8988T (cell line): ENCODE measurements around the gene ZNF274.
"Not testable (repeated sequence)": the region's sequence is repeated elsewhere in the genome, so short reads cannot be mapped to it uniquely, and the experiment has no call there.

ENCODE experiments used
- DNase-seq: peaks from one replicate; pipeline ENCODE4 v3.0.0; 2011

ZNF274 gene

GRCh38 chr19:58213075-58213369 is 30.2 kb downstream of the ZNF274 start:
- DNase-seq = no peak

DNA sequence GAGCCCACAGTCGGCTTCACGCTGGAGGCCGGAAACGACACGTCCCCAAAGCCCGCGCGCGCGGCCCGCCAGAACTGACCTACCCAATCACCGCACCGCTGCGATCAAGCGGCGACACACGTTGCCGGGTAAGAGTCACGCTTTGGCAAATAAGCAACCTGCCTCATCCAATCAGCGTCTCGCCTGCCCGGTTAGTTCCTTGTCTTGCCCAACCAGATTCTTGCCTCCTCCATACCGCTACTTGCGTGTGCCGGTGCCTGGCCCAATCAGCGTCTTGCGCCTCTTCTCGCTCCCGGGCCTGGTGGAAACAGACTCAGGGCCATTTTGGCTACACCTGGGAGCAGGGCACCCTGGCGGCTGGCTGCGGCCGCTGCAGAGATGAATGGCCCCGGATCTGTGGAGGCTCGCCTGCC is 34.2 kb downstream of the ZNF274 start:
- no peak for DNase-seq

DNA sequence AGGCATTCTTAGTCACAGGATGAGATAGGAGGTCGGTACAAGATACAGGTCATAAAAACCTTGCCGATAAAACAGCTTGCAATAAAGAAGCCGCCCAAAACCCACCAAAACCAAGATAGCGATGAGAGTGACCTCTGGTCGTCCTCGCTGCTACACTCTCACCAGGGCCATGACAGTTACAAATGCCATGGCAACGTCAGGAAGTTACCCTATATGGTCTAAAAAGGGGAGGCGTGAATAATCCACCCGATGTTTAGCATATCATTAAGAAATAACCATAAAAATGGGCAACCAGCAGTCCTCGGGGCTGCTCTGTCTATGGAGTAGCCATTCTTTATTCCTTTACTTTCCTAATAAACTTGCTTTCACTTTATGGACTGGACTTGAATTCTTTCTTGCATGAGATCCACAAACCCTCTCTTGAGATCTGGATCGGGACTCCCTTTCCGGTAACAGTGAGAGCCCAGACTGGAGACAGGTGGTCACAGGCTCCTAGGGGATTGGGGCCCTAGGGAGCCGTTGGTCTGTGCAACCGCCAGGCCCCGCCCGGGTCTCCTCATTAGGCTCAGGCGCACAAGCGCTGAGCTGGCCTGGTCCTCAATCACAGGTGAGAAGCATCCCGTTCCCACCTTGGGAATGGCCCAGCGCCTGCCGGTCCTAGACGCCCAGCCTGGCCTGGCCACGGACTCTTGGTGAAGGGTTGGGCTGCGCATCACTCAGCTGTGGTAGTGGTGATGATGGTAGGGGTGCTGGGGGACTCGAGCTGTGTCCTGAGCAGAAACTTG is 34.9 kb downstream of the ZNF274 start:
- no peak for DNase-seq

GRCh38 chr19:58218899-58219298 is 36.0 kb downstream of the ZNF274 start:
- DNase-seq = no peak

DNA sequence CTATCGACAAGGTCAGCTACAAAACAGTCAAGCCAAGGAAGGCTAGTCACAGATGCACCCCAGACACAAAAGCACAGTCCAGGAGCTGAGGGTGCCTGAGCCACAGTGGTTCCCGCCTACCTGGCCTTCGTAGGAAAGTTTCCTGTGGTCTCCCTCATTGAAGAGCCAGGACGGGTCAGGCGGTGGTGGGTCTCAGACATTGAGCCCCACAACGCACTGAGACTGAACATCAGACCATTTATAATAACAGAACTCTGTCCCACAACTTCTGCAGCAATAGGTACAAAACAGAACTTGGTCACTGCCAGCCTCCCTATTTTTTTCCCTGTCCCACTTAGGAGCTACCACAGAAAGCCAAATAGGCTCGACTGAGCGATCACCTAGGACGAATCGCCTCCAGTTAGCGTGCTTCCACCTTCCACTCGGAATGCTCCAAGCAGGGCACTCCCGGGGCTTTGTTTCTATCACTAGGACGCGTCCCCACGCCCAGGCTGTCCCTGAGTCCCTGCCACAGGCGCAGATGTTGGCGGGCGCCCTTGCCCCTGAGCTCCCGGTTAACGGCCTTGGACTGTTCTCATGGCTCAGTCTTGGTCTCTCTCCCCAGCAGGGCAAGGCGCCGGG is 45.2 kb downstream of the ZNF274 start:
- no peak for DNase-seq

DNA sequence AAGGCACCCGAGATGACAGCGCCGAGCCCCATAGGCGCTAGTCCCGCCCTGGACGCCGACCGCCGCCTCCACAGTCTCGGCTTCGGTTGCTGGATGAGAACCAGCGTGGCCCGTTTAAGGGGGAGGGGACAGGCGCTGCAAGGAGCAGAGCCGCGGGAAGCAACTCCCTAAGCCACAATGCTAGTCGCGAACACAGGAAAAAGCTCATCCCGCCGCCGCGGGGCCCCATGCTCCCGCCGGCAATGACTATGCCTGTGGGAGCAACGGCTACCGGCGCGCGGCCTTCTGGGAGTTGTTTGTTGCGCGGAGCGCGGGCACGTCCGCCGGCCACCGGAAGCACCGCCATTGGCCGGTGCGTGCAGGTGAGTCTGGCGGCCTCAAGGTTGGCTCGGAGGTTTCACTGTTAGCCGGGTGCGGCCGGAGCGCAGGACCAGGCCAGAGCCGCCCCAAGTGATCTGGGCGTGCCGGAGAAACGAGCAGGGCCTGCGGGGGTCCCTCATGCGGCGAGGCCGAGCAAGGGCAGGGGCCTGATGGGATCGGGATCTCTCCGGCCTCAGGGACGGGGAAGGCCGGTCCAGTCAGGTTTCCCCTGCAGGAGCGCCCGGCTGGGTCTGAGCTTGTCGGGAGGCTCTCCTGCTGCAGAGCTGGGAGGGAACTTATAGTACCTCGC is 45.9 kb downstream of the ZNF274 start, which contains the start of gene ZNF544:
TSS of gene ZNF544 (plus strand) at position 330 of the 670 bp plus-strand sequence. CDS start 15,110 bp downstream, outside the sequence.
- DNase-seq = peak; percentile 65

DNA sequence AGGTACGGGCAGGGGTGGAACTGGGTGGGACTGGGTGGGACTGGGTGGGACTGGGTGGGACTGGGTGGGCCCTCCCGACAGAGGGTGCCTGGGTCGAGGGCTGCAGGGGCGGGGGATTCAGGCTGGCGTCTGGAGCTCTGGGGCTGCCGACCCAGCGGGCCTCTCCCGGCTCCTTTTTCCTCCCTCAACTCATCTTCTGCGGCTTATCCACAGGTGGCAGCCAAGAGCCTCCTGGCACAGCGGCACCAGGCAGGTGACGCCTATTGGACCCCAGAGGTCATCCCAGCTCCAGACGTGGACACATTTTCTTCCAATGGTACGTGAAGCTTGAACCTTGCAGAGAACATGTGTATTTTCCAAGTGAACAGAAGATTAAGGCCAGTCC is 46.4 kb downstream of the ZNF274 start:
- DNase-seq = peak; percentile 37

- no peak for DNase-seq
These were observed 54.5 kb downstream of the ZNF274 start for GRCh38 chr19:58237324-58237723.

DNA sequence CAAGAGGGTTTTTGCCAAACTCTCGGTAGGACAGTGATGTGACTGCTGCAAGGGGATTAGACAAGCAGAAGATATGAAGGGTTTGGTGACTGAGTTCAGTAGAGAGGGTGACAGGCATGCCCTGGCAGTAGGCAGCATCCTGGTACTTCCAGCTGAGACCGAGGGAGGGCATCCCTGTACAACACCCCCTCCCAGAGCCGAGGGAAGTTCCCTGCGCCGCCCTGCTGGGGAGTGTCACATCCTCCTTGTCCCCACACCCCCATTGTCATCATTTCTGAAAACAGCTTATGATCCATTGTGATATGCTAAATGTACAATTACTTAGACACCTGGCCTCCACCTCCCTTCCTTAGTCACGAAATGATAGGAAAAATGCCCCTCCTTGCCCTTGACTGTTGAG is 60.5 kb downstream of the ZNF274 start:
- DNase-seq = no peak

DNA sequence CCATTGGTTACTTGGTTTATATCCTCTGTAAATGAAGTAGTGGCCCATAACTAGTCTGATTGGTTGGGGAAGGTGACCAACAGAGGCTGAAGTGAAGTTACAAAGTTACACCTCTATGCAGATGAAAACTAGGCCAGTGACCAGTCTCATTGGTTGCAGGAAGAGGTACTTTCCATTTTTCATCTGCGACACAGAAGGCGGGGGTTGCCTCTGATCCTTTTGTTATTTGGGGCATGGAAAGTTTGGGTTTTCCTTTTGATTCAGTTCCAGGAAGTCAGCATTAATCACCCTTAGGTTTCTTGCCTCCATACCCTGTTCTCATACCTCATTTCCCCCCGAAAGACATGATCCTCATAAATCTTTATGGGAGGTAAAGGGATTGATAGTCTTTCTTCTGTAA is 66.0 kb downstream of the ZNF274 start:
- no peak for DNase-seq

DNA sequence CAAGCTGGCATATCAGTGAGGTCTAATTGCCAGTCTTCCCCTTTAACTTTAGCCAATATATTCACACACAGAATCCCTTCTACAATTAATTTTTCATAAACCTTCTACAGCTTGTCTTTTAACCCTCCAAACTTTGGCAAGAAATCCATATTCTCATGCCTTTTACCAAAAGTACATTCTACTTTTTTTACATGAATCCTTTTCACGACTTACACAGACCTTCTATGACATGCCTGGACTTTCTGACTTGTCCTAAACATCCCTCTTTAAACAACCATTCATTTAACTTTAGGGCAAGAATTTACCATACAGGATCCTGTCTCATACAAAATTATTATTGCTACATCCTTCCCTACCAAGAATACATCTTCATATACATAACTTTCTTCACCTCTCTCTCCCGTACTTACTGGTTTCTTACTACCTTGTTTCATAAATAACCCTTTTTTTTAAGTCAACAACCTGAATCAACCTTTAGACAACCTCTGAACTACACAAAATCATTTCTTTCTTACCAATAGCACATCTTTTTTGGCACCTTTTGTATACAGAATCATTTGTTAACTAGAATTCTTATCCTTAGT is 69.3 kb downstream of the ZNF274 start:
- no peak for DNase-seq

DNA sequence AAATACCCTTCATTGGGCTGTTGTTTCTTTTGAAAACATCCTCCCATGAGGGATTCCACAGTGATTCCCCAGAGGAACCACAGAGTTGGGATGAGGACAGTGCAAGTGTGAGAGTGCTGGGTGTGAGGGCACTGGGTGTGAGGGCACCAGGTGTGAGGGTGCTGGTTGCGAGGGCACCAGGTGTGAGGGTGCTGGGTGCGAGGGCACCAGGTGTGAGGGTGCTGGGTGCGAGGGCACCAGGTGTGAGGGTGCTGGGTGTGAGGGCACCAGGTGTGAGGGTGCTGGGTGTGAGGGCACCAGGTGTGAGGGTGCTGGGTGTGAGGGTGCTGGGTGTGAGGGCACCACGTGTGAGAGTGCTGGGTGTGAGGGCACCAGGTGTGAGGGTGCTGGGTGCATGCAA is 75.4 kb downstream of the ZNF274 start:
- not testable (repeated sequence) for DNase-seq

GRCh38 chr19:58261600-58261967 is 78.7 kb downstream of the ZNF274 start:
- no peak for DNase-seq

DNA sequence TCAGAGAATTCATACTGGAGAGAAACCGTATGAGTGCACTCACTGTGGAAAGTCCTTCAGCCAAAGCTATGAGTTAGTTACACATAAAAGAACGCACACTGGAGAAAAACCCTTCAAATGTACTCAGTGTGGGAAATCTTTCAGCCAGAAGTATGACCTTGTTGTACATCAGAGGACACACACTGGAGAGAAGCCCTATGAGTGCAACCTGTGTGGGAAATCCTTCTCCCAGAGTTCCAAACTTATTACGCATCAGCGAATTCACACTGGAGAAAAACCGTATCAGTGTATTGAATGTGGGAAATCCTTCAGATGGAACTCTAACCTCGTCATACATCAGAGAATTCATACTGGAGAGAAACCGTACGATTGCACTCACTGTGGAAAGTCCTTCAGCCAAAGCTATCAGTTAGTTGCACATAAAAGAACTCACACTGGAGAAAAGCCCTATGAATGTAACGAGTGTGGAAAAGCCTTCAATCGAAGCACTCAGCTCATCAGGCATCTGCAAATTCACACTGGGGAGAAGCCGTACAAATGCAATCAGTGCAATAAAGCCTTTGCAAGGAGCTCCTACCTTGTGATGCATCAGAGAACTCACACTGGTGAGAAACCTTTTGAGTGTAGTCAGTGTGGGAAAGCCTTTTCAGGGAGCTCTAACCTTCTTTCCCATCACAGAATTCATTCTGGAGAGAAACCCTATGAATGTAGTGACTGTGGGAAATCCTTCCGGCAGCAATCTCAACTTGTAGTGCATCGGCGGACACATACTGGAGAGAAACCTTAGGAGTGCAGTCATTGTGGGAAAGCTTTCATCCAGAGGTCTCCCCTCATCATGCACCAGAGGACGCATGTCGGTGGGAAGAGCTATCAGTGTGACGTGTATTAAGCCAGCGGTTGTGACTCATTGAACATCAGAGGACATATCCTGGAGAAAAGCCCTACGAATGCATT is 79.4 kb downstream of the ZNF274 start:
- DNase-seq = no peak

- DNase-seq = no peak
These were observed 80.0 kb downstream of the ZNF274 start for GRCh38 chr19:58262922-58263296.
